HG02981 (cell line): ENCODE results near the gene LMTK2.
A peak's percentile ranks its signal among the peaks of the same experiment; 100 is the strongest.
"Not testable (repeated sequence)": the region's sequence is repeated elsewhere in the genome, so short reads cannot be mapped to it uniquely, and the experiment has no call there.

Experiments used
- ATAC-seq: cut with Tn5 transposase; IDR thresholded peaks from one replicate; pipeline ENCODE4 v1.9.1; 2021; ENCODE audit warnings: mild to moderate bottlenecking, moderate library complexity; ENCODE audit not compliant: unreplicated experiment

The LMTK2 gene

DNA sequence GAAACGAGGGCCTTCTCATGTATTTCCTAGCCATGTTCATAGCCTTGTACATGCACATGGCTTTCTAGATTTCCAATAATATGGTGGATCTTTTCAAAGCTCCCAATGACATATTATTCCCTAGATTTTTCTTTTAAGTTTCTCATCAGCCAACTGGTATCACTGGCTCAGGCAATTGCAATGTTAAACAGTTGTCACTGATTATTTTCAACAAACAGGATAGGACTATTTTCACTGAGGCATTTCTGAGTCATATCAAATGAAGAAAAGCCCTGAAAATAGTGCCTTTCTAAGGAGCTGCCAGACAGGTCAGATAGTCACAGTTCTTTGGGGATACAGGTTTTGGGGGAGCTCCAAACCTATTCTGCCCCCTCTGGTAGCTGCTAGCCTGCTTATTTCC lies 4.5 kb upstream of the LMTK2 start:
- no peak for ATAC-seq

DNA sequence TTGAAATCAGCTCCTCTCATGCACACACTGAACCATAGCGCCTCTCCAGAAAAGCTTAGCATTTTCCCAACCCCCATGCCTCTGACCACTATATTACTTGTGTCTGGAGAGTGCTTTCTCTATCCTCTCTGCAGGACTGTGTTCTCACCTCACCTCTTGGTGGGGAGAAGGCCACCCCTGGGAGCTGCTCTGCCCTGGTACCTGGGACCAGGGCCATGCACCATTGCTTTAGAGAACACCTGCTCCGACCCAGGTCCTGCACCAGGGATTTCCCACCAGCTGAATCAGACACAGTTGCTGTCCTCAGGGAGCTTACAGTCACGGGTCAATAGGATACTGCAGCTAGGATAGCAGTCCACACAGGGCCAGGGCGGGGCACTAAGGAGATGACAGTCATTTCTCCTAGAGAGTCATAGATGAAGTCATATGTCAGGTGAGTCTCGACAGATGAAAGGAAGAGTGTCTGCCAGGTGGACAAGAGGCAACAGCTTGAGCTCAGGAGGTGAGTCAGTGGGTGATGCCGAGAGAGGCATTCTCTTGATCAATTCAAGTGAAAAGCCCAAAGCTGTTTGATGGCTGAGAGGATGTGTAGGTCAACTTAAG lies 619 bp upstream of the LMTK2 start:
- ATAC-seq: peak; percentile 3

DNA sequence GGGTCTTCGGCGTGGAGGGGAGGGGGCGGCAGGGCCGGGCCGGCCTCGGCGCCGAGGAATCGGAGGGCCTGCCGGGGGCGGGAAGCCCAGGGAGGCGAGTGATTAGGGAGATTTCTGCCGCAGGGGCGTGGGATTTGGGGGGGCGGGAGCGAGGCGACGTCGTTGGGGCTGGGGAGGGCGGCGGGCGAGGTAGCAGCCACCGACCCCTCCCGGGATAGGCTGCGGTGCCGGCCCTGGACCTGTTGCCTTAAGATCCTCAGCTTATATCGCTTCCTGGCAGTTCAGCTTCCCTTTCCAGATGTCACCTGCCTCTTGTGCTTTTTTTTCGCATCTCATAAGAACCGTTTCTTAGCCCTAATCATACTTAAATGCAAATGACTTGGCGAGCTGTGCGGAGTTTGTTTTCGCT lies 655 bp downstream of the LMTK2 start:
- ATAC-seq: no peak

DNA sequence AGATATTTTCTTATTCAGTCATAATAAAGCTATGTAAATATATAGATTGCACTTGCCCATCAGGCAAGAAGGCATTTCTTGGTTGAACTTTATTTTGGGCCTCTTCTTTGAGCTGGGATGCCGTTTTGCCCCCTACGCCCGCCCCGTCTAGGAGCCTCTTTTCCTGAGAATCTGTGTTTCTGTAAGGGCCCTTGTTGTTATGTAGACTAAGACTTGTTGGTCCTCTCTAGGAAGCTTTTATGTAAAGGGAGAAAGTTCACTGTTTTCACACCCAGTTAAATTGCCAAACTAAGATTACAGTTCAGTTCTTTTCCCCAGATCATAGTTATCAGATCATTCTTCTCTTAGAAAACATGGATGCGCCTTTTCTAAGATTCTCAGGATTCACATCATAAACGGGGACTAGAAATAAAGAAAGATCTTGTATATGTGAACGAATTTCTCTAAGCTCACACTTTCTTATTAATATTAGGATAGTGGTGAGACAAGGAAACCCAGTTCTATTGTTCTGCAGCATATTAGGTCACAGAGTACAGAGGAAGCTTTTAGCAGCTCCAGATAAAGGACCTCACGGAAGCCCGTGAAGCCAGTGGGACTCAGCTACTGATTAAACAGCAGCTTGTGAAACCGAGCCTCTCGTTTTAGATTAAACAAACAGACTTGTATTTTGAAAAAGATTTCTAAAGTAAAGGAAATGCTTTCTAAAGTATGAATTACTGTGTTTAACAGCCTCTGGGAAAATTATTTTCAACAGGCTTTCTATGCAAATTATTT lies 3.8 kb downstream of the LMTK2 start:
- ATAC-seq: no peak

DNA sequence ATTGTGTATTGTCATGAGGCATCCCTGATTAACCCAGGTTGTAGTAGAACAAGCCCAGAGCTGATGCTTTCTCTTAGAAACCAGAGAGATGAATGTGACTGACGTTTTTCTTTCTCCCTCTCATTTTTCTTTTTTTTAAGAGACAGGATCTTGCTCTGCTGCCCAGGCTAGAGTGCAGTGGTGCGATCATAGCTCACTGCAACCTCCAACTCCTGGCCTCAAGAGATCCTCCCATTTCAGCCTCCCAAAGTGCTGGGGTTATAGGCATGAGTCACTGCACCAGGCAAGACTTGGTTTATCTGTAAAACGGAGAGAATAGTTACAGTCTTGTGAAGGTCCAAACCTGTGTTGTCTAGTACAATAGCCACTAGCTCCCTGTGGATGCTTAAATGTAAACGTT lies 5.4 kb downstream of the LMTK2 start:
- no peak for ATAC-seq

DNA sequence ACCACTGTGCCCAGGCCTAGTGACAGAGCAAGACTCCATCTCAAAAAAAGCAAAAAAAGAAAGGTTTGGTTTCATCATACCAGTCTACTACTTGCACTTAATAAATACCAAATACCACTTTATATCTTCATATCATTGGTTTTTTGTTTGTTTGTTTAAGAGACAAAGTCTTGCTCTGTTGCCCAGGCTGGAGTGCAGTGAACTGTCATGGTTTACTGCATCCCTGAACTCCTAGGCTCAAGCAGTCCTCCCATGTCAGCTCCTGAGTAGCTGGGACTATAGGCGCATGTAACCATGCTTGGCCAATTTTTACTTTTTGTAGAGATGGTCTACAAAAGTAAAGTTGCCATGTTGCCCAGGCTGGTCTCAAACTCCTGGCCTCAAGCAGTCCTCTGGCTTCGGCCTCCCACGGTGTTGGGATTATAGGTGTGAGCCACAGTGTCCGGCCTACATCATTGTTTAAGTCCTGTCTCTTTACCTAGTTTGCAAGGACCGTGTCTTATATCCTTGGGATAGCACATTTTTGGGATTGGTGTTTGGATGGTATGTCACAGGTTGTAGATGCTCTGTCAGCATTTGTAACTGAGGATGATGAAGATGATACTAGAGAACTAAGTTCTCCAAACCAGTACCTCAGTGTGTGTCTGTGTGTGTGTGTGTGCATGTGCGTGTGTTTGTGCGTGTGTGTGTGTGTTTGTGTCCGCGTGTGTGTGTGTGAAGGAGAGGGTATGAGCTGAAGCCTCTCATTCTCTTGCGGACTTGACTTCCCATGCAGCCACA lies 9.3 kb downstream of the LMTK2 start:
- ATAC-seq: no peak

DNA sequence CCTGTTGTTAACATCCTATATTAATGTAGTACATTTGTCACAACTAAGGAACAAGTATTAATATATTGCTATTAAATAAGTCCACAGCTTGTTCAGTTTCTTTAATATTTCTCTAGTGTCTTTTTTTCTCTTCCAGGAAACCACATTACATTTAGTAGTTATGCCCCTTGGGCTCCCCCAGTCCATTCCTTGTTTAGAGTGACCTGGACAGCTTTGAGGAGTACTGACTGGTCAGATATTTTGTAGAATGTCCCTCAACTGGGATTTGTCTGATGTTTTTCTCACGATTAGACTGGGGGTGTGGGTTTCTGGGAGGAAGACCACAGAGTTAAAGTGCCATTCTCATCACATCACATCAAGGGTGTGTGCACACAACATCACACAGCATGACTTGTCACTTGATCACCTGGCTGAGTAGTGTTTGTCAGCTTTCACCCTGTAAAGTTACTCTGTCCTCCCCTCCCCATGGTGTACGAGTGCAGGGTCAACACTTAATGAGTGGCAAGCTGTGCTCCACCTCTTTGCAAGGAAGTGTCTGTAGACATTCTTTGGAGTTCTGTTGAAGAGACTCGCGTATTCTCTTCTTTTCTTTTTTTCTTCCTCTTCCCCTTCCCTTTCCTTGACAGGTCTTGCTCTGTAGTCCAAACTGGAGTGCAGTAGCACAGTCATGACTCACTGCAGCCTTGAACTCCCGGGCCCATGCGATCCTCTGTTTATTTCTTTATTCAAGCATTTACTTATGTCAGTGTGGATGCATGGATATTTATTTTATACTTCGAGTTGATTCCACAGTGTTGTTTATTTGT lies 10.2 kb downstream of the LMTK2 start:
- ATAC-seq: no peak

DNA sequence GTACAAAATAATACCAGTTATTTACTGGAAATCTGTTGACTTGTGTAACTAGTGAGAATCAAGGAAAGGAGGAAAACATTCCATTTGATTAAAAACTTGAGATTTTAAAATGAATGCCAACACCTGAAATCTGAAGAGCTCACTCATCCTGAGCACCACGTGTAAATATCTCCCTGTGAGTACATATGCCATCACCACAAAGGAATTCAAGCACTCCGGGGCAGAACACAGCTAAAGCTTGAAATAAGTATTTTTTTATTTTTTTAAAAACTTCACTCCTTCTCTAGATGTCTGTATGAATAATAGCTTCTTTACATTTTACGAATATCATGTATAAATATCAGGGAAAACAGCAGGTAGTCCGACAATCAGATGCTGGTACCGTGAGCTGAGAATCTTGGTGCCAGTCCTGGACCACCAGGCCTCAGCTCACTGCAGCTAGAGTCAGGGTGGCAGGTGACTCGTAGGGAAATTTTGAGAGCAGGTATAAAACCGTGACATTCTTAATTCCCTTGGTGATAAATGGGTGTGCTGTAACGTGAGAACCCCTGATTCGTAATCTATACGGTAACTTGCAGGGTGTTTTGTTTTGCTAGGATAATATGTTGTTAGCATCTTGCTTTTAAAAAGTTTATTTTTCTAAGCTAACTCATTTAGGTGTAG lies 12.7 kb downstream of the LMTK2 start:
- ATAC-seq: no peak

DNA sequence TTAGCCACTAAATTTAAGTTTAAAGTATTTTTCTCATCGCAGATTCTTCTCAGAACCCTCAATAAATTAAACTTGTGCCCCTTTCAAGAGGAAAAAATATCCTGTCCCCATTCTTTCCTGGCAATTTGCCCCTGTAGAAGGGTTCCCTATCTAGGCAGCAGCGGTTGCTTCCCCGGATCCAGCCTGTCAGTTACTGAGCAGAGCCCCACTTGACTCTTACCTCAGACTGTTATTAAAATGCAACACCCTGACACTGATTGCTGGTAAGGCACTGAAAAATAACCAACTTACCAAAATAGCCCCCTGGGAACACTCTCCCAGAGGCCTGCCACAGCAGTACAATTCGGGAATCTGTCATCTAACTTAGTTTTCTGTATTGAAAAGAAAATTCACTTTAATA lies 13.9 kb downstream of the LMTK2 start:
- ATAC-seq: no peak

DNA sequence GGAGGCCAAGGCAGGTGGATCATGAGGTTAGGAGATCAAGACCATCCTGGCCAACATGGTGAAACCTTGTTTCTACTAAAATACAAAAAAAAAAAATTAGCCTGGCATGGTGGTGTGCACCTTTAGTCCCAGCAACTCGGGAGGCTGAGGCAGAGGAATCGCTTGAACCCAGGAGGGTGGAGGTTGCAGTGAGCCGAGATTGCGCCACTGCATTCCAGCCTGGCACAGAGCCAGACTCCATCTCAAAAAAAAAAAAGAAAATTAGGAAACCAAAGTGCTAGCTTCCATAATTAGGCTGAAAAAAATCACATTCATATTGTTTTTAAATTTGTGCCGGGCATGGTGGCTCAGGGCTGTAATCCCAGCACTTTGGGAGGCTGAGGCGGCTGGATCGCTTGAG lies 14.7 kb downstream of the LMTK2 start:
- not testable (repeated sequence) for ATAC-seq

DNA sequence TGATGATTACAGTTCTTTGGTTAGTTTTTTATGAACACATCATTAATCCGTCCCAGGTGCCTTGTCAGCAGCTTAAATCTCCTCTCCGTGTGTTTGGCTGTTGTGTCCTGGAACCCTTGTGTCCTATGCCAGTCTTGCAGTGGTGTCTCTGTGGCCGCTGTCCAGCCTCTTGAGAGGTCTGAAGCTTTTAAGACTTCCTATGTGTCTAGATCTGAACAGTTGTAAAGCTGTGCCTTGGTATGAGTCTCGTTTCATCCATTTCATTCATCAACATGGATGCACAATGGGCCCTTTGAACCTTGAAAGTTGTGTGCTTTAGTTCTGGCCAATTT lies 16.7 kb downstream of the LMTK2 start:
- no peak for ATAC-seq

DNA sequence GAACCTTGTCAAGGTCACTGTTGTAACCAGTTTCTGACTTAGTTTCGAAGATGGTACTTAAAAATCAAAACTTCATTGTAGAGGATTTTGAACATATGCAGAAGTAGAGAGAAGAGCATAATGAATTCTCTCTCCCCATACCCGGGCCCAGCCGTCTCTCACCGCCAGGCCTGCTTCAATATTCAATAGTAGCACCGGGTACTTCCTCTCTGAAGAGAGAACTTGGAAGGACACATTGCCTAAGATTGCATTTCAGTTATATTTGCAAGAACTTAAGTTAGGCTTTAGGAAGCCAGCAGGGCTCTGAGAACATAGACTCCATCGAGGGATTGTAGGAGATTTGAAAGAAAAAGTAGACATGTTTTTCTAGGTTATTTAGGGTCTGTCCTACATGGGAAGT lies 19.1 kb downstream of the LMTK2 start:
- ATAC-seq: no peak

DNA sequence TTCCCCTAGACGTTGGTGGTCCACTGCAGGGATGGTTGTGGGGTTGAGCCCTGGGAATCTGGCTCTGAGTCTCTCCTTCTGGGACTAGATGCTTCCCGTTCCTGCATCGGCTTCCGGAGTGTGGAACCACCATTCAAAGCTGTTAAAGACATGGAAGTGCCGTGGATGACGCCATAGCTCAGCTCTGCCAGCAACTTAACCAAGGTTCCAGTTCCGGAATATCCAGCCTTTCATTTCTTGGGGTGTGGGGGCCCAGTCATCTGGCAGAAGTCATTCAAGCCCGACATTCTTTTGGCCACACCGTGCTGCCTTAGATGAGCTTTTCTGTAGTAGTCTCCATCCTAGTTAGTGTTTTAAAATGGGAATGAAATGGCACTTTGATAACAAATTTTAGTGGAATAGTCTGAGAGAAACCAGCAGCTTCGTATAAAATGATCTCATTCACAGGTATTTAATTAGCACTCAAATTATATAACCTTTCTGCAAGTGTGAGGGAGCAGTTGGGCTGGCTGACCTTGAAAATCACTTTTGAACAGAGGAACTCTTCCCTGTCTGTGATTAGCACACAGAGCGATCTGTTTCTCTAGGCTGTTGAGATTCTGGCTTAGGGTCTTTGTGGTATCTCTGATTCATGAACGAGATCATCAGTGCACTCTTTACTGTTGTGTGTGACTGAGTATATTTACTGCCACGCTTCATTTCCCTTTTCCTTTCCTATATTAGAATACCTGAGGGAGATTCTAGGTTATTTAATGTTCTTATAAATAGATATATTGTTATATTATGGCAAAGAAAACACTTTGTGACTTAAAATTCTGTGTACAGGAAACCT lies 19.9 kb downstream of the LMTK2 start:
- no peak for ATAC-seq

DNA sequence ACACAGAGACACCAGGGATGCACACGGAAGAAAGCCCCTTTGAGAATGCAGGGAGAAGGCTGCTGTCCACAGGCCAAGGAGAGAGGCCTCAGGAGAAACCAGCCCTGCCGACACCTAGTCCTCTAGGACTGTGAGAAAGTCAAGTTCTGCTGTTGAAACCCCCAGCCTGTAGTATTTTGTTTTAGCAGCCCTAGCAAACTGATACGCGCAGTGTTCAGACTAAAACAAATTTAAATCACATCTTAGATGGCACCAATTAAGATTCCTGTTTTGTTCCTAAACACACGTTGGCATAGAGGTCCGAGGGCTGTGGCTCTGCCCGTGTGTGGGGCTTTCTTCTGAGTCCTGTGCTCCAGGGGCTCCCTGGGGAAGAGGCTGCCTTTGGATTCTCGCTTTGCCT lies 21.7 kb downstream of the LMTK2 start:
- no peak for ATAC-seq

DNA sequence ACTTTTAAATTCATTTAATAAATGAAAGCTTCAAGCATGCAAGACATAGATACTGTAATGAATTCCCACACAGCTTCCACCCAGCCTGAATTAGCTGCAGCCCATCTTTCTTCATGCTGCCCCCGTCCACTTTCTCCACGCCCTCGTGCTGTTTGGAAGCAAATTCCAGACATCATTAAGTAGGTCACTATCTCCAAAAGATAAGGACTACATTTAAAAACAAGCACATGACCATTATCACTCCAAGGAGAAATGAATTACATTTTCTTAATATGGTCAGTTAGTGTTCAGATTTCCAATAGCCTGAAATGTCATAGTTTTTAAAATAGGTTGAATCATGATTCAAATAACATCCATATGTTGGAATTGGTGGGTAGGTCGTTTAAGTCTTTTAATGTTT lies 24.3 kb downstream of the LMTK2 start:
- ATAC-seq: no peak

DNA sequence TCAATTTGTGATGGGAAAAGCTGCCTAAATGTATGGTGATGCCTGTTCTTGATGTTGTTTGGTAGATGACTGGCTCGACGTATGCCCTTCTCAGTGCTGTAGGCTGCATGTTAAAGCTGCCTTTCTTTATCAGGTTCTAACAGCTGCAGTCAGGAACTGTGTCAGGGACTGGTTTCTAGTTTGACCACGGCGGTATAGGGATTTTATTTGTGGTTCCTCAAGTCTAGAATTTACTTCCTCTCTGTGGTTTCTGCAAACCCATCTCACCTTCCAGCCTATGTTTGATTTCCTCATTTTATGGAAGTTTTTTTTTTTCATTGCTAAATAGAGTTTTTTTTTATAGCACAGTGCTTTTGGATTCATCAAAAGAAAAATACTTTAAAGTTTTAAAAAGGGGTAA lies 26.5 kb downstream of the LMTK2 start:
- peak; percentile 62 for ATAC-seq

DNA sequence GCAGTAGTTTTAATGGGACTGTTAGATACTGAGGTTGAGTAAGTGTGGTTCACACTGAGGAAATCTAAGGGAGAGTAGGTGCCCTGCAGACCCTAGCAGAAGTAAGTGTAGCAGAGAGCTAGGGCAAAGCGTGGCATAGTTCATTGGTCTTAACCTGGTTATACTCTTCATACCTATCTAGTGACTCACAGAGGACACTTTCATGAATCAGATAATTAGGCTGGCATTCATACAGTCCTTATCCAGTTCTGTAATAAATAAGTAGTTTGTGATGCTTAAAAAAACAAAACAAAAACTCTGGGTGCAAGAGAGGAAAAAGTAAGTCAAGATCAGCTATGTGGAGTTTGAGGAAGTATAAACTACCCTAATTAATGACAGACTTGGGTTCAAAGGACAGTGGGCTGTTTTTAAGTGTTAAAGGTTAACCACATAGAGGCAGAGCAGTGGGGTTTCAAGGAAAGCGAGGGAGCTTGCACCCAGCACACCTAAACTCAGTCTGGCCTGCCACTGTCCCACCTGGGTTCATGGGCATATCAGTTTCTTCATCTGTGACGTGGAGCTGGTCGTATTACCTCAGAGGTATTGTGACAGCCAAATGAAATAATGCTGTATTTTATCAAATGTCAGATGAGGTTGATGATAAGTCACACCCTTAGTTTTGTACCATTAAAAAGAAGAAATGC lies 27.1 kb downstream of the LMTK2 start:
- ATAC-seq: peak; percentile 7

DNA sequence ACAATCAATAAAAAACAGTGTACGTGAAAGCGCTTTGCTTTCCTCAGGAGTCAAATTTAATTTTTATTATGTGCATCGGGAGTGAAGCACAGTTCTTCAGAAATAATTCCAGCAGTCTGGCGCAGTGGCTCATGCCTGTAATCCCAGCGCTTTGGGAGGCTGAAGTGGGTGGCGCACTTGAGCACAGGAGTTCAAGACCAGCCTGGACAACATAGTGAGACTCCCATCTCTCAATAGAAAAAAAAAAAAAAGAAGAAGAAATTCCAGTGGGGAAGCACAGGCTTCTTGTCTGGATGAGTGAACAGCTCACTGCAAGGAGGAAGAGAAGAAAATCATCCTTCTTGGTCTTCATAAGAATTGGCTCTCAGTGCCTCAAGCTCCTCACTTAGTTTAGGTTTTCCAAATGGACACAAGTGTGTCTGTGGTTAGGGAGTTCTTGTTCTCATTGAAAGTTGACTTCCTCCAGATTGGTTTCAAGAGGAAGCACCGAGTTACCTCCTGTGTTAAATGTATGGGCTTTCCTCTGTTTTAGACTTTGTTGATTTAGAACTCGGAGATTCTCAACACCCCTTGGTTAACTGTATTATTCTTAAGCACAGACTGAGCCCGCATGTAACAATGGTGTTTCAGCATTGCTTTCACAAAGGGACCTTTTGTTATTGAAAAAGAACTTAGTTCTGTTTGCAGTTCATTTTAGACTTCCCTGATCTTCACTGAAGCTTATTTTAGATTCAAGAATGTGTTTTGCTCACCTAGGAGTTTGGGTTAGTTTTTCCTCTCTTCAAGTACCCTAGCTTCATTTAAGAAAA lies 28.0 kb downstream of the LMTK2 start:
- no peak for ATAC-seq

DNA sequence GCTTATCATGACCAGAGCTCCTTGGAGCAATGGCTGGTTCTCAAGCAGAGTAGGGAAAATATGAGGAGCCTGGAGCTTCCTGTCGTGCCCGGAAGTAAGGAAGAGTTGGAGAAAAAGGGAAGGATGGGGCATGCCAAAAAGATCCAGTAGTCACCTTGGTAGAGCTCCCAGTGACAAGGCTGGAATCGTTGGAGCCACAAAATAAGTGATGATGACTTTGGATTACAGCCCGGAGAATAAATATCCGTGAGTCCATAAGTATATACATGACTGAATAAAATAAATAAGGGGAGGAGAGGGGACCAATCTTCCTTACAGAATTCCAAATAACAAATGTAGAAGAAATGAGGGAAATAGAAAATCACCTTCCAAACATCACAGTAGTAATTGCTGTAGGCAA lies 29.3 kb downstream of the LMTK2 start:
- ATAC-seq: no peak
